Skeletal muscle tissue (tissue), 5 donors: ENCODE measurements around the gene RNU1-4. TPM values are rescaled to one million over a fixed set of nuclear protein-coding genes. Genes with fewer than 3 reads are reported as not detected.
"Not testable (repeated sequence)": the region's sequence is repeated elsewhere in the genome, so short reads cannot be mapped to it uniquely, and the experiment has no call there.

Source experiments
- H3K27ac ChIP-seq: one replicate; pipeline ENCODE4 v1.7.0; 2013; ENCODE audit warnings: mild to moderate bottlenecking, low read depth, low read length, inconsistent platforms
- H3K27me3 ChIP-seq, 3 donors: one replicate each; pipeline ENCODE4 v1.7.0; 2013; ENCODE audit warnings: low read length in 3 of 3; ENCODE audit not compliant: control insufficient read depth in 3 of 3, insufficient read depth in 3 of 3
- H3K36me3 ChIP-seq, 3 donors: one replicate each; pipeline ENCODE4 v1.7.0; 2013; ENCODE audit warnings: low read length in 3 of 3; ENCODE audit not compliant: control insufficient read depth in 3 of 3, insufficient read depth in 3 of 3
- H3K4me1 ChIP-seq, 3 donors: one replicate each; pipeline ENCODE4 v1.7.0; 2013; ENCODE audit warnings: low read length in 3 of 3, mild to moderate bottlenecking in 3 of 3; ENCODE audit not compliant: control insufficient read depth in 3 of 3, insufficient read depth in 3 of 3
- H3K4me3 ChIP-seq, 3 donors: one replicate each; pipeline ENCODE4 v1.7.0; 2013; ENCODE audit warnings: low read length in 3 of 3
- H3K9ac ChIP-seq, 3 donors: one replicate each; pipeline ENCODE4 v1.7.0; 2013; ENCODE audit warnings: low read length in 3 of 3, mild to moderate bottlenecking in 3 of 3, moderate library complexity in 2 of 3, low read depth in 1 of 3
- H3K9me3 ChIP-seq, 3 donors: one replicate each; pipeline ENCODE4 v1.7.0; 2013; ENCODE audit warnings: low read length in 3 of 3; ENCODE audit not compliant: control insufficient read depth in 3 of 3
- small RNA-seq: library from RNA; depleted of rRNA; stranded (forward); fragments of <200 nt; gene quantifications from one replicate; pipeline ENCODE3, GENCODE V24; 2014
- total RNA-seq: library from RNA; depleted of rRNA; stranded (reverse); fragments of >200 nt; gene quantifications from one replicate; pipeline ENCODE4 v1.2.3, GENCODE V29; 2014
- donor health status: Osteomylitis.

Gene RNU1-4
- total RNA-seq, 1 donor from 2014 or later, result under 0.01 TPM

DNA sequence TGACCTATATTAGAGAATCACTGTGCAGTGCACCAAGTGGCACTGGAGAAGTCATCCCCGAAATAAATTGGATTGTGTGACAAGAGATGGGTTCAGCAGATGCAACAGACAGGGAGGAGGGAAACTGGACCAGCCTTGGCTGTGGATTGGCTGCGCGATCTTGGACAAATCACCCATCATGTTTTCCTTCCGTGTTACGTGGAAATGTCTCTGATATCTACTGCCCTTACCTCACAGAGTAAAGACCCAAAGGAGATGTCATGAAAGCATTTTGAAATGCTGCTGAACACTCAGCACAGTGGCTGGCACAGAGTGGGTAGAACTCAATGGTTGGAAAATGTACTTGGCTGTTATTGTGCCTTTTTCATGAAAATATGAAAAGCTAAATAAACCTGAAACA, 39.2 kb downstream of the RNU1-4 start:
- H3K9ac ChIP-seq, H3K4me1 ChIP-seq, H3K36me3 ChIP-seq, H3K9me3 ChIP-seq, H3K27ac ChIP-seq, H3K4me3 ChIP-seq: not testable (repeated sequence)
- peaks cover 11 to 13% (median 11%) of the 10 kb centered on the region in 3 donors for H3K27me3 ChIP-seq

DNA sequence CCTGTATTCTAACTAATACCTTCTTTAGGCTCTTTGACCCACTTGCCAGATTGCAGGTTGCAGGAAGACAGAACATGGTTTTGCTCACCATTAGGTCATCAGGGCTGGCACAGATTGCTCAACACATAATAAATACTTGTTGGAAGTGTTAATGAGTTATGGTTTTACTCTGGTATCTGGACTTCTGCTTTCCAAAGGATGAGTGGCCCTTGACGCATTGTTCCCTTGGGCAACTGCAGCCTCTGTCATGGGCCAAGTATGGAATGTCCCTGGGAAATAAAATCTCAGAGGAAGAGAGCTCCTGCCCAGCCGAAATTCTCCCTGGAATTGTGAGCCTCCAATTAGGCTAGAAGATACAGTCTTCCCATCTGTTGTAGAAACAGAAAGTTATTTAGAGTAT, 40.7 kb downstream of the RNU1-4 start:
- H3K9ac ChIP-seq, result not testable (repeated sequence)

GRCh38 chr1:16781625-16782024, 41.3 kb downstream of the RNU1-4 start:
- not testable (repeated sequence) for H3K4me3 ChIP-seq, H3K27ac ChIP-seq, H3K9ac ChIP-seq, H3K36me3 ChIP-seq, H3K9me3 ChIP-seq, H3K4me1 ChIP-seq
- H3K27me3 ChIP-seq, result peaks cover 5 to 14% (median 13%) of the 10 kb centered on the region in 3 donors

More for the DNA sequence above, 40.7 kb downstream of the RNU1-4 start:
- H3K4me3 ChIP-seq, H3K27ac ChIP-seq, H3K36me3 ChIP-seq, H3K4me1 ChIP-seq, H3K9me3 ChIP-seq: not testable (repeated sequence)
- peaks cover 5 to 11% (median 11%) of the 10 kb centered on the region in 3 donors for H3K27me3 ChIP-seq

GRCh38 chr1:16784955-16785354, 44.6 kb downstream of the RNU1-4 start:
- not testable (repeated sequence) for H3K4me3 ChIP-seq, H3K9me3 ChIP-seq, H3K9ac ChIP-seq, H3K27me3 ChIP-seq, H3K4me1 ChIP-seq, H3K36me3 ChIP-seq, H3K27ac ChIP-seq

DNA sequence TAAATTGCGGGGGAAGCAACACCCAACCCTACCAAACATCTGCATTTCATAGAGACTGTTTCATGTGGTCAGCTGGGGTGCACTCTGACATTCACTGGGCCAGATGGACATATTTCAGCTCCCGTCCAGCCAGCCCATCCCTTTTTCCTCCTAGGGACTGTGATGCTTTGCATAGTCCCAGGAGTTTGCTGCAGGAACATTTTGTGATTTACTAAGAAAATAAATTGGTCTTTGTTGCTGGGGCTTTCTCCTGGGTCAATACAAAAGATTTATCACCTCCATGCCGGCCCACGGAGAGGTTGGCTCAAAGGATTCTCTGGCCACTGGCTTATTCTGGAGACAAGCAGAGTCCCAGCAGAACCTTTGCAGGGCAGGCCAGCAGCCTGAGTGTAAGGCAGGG, 46.0 kb downstream of the RNU1-4 start:
- not testable (repeated sequence) for H3K27ac ChIP-seq, H3K4me1 ChIP-seq, H3K36me3 ChIP-seq, H3K9ac ChIP-seq, H3K9me3 ChIP-seq, H3K4me3 ChIP-seq, H3K27me3 ChIP-seq

DNA sequence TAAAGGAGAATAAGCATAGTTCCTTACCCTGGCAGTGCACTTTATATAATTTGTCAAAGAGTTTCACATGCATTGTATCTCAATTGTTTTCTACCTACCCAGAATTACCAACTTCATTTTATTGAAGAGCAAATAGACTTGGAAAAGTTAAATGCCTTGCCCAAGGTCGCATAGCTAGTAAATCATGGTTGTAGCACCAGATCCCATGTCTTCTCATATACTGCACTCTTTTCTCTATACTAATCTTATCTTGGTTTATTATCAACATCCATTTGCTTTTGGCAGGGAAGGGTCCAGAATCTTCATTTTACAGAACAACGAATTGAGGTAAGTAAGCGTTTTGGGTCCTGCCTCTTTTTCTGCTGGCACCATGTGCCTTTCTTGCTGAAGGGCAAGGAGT, 46.9 kb downstream of the RNU1-4 start:
- not testable (repeated sequence) for H3K4me3 ChIP-seq, H3K27ac ChIP-seq, H3K36me3 ChIP-seq, H3K4me1 ChIP-seq, H3K9ac ChIP-seq, H3K9me3 ChIP-seq, H3K27me3 ChIP-seq

DNA sequence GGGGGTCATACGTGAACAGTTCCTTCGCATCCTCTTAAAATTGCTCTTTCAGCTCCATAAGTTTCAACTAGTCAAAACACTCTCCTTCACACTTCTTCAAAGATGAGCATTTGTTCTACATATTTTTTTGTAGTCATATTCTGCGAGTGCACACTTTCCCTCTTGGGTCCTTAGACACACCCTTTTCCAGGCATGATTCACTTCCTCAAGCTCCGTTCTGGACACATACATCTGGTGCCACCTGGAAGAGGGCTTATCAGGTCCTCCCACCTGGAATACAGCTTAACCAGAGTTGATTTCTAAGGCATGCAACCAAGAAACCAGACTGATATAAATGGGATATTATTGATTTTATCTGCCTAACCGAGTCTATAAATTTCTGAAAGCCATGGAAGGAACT, 47.4 kb downstream of the RNU1-4 start:
- H3K9me3 ChIP-seq, H3K4me1 ChIP-seq, H3K9ac ChIP-seq, H3K27ac ChIP-seq, H3K36me3 ChIP-seq, H3K4me3 ChIP-seq, H3K27me3 ChIP-seq: not testable (repeated sequence)

Small RNA genes lying within 50 kb of the gene (small RNA-seq; reads per million reads assigned to genes)
- gene RNU1-4, result not detected

Other genes with a start within 250 kb of the RNU1-4 start
- gene RNU1-1, start 226.2 kb upstream of the RNU1-4 start, total RNA-seq, result under 0.01 TPM
- gene NBPF1, start 127.0 kb upstream of the RNU1-4 start, total RNA-seq, result 69.4 TPM
- gene RNU1-3, start 73.6 kb upstream of the RNU1-4 start, total RNA-seq, result under 0.01 TPM
- under 0.01 TPM for gene RNU1-2, start 155.5 kb downstream of the RNU1-4 start, total RNA-seq
- gene CROCC, start 181.4 kb downstream of the RNU1-4 start, total RNA-seq, result 6.8 TPM
- 19.8 TPM for gene MFAP2, start 240.1 kb downstream of the RNU1-4 start, total RNA-seq